ENCODE data around the gene RNF187. TPM values are rescaled to one million over a fixed set of nuclear protein-coding genes. Genes with fewer than 3 reads are reported as not detected.

Gene RNF187
- total and polyA plus RNA-seq, 4 donors: 27.5 to 130 (median 37.2) TPM

DNA sequence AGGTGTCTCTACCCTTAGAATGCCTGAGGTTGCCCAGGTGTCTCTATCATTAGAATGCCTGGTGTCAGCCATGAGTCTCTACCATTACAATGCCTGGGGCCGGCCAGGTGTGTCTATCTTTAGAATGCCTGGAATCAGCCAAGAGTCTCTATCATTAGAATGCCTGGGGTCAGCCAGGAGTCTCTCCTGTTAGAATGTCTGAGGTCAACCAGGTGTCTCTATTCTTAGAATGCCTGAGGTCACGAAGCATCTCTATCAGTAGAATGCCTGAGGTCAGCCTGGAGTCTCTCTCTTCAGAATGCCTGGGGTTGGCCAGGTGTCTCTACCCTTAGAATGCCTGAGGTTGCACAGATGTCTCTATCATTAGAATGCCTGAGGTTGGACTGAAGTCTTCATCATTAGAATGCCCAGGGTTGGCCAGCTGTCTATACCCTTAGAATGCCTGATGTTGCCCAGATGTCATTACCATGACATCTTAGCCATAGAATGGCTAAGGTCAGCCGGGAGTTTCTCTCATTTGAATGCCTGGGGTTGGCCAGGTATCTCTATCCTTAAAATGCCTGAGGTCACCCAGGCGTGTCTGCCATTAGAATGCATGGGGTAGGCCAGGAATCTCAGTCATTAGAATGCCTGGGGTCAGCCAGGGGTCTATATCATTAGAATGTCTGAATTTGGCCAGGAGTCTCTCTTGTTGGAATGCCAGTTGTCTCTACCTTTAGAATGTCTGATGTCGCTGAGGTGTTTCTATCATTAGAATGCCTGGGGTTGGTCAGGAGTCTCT, 44.0 kb downstream of the RNF187 start:
- no peak for DNase-seq
- Histone ChIP-seq H3K9me3 (ENCODE audit: control insufficient read depth in 4 of 4, insufficient read depth in 3 of 4, low read length in 3 of 4) (no peaks in the 10 kb centered on the region), H3K4me3 (no peak overlapping the region), H3K9ac (ENCODE audit: insufficient read depth in 1 of 2, low read length in 2 of 2) (no peak overlapping the region), H3K27me3 (ENCODE audit: control insufficient read depth in 3 of 3, insufficient read depth in 3 of 3, low read length in 2 of 3) (no peaks in the 10 kb centered on the region), H3K27ac (ENCODE audit: low read depth in 1 of 2, low read length in 1 of 2) (no peak overlapping the region), H3K4me1 (ENCODE audit: control insufficient read depth in 5 of 5, insufficient read depth in 5 of 5, low read length in 5 of 5) (peaks cover 0 to 8% (median 0%) of the 10 kb centered on the region in 5 donors), H3K36me3 (ENCODE audit: control insufficient read depth in 4 of 4, insufficient read depth in 4 of 4, low read length in 4 of 4) (no peaks in the 10 kb centered on the region)
- 73 to 75% methylated on average over 5 of the region's 5 CpGs for WGBS, 2 donors
- ATAC-seq (ENCODE audit: insufficient read depth, low FRiP score): no peak
- TF ChIP-seq, protein P1, sequence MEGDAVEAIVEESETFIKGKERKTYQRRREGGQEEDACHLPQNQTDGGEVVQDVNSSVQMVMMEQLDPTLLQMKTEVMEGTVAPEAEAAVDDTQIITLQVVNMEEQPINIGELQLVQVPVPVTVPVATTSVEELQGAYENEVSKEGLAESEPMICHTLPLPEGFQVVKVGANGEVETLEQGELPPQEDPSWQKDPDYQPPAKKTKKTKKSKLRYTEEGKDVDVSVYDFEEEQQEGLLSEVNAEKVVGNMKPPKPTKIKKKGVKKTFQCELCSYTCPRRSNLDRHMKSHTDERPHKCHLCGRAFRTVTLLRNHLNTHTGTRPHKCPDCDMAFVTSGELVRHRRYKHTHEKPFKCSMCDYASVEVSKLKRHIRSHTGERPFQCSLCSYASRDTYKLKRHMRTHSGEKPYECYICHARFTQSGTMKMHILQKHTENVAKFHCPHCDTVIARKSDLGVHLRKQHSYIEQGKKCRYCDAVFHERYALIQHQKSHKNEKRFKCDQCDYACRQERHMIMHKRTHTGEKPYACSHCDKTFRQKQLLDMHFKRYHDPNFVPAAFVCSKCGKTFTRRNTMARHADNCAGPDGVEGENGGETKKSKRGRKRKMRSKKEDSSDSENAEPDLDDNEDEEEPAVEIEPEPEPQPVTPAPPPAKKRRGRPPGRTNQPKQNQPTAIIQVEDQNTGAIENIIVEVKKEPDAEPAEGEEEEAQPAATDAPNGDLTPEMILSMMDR (IDR thresholded peaks at IDR 0.05; ENCODE audit: control extremely low read depth, extremely low read depth): no peak

DNA sequence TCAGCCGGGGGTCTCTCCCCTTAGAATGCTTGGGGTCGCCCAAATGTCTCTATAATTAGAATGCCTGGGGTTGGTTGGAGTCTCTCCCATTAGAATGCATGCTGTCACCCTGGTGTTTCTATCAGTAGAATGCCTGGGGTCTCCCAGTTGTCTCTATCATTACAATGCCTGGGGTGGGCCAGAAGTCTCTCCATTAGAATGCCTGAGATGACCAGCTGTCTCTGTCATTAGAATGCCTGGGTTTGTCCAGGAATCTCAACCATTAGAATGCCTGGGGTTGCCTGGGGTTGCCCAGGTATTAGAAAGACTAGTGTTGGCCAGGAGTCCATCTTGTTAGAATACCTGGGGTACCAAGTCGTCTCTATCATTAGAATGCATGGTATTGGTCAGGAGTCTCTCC, 51.6 kb downstream of the RNF187 start:
- TF ChIP-seq, protein P1 (IDR thresholded peaks at IDR 0.05; ENCODE audit: control extremely low read depth, extremely low read depth): no peak
- no peak for DNase-seq
- Histone ChIP-seq H3K9ac (ENCODE audit: insufficient read depth in 1 of 2, low read length in 2 of 2) (no peak overlapping the region), H3K36me3 (ENCODE audit: control insufficient read depth in 4 of 4, insufficient read depth in 4 of 4, low read length in 4 of 4) (no peaks in the 10 kb centered on the region), H3K9me3 (ENCODE audit: control insufficient read depth in 4 of 4, insufficient read depth in 3 of 4, low read length in 3 of 4) (peaks cover 0 to 7% (median 1%) of the 10 kb centered on the region in 4 donors), H3K4me1 (ENCODE audit: control insufficient read depth in 5 of 5, insufficient read depth in 5 of 5, low read length in 5 of 5) (peaks cover 0 to 2% (median 0%) of the 10 kb centered on the region in 5 donors), H3K4me3 (no peak overlapping the region), H3K27ac (ENCODE audit: low read depth in 1 of 2, low read length in 1 of 2) (no peak overlapping the region), H3K27me3 (ENCODE audit: control insufficient read depth in 3 of 3, insufficient read depth in 3 of 3, low read length in 2 of 3) (peaks cover 0 to 4% (median 0%) of the 10 kb centered on the region in 3 donors)
- no peak for ATAC-seq (ENCODE audit: insufficient read depth, low FRiP score)
- 59 to 66% methylated on average over 3 of the region's 3 CpGs for WGBS, 2 donors

DNA sequence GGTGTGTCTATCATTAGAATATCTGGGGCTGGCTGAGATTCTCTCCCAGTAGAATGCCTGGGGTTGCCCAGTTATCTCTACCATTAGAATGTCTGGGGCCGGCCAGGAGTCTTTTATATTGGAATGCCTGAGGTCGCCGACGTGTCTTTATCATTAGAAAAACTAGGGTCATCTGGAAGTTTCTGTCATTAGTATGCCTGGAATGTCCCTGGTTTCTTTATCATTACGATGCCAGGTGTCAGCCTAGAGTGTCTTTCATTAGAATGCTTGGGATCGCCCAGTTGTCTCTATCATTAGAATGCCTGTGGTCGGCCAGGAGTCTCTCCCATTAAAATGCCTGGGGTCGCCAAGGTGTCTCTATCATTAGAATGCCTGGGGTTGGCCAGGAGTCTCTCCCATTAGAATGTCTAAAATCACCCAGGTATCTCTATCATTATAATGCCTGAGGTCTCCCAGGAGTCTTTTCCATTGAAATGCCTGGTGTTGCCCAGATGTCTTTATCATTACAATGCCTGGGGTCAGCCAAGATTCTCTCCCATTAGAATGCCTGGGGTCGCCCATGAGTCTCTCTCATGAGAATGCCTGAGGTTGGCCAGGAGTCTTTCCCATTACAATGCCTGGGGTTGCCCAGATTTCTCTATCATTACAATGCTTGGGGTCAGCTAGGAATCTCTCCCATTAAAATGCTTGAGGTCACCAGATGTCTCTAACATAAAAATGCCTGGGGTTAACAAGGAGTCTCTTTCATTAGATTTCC, 53.2 kb downstream of the RNF187 start:
- Histone ChIP-seq H3K9ac (ENCODE audit: insufficient read depth in 1 of 2, low read length in 2 of 2) (no peak overlapping the region), H3K4me3 (no peak overlapping the region), H3K27ac (ENCODE audit: low read depth in 1 of 2, low read length in 1 of 2) (no peak overlapping the region), H3K4me1 (ENCODE audit: control insufficient read depth in 5 of 5, insufficient read depth in 5 of 5, low read length in 5 of 5) (peaks cover 0 to 2% (median 0%) of the 10 kb centered on the region in 5 donors), H3K27me3 (ENCODE audit: control insufficient read depth in 3 of 3, insufficient read depth in 3 of 3, low read length in 2 of 3) (peaks cover 0 to 4% (median 0%) of the 10 kb centered on the region in 3 donors), H3K36me3 (ENCODE audit: control insufficient read depth in 4 of 4, insufficient read depth in 4 of 4, low read length in 4 of 4) (no peaks in the 10 kb centered on the region), H3K9me3 (ENCODE audit: control insufficient read depth in 4 of 4, insufficient read depth in 3 of 4, low read length in 3 of 4) (peaks cover 0 to 7% (median 1%) of the 10 kb centered on the region in 4 donors)
- TF ChIP-seq, protein P1 (IDR thresholded peaks at IDR 0.05; ENCODE audit: control extremely low read depth, extremely low read depth): no peak
- no peak for ATAC-seq (ENCODE audit: insufficient read depth, low FRiP score)
- 59 to 68% methylated on average over 9 of the region's 9 CpGs for WGBS, 2 donors
- DNase-seq: no peak
